WTC11 (cell line): Measurements from ENCODE around the gene SMG9. TPM values are rescaled to one million over a fixed set of nuclear protein-coding genes. Genes with fewer than 3 reads are reported as not detected.

Experiments used
- ATAC-seq: fragments of 200-7000 bp; cut with Tn5 transposase; 2 replicates; pipeline ENCODE4 v1.10.0; 2021; ENCODE audit warnings: mild to moderate bottlenecking, moderate library complexity
- CTCF ChIA-PET: fragments of 300-600 bp; sonication (Branson Sonifier 250); formaldehyde crosslinking; loops from one replicate; lab custom pipeline; 2021; ENCODE audit warnings: antibody characterized with exemption; lab: Charles Lee
- POLR2A ChIA-PET: fragments of 350-600 bp; sonication (Branson Sonifier 250); formaldehyde crosslinking; loops from one replicate; lab custom pipeline; 2021; ENCODE audit warnings: antibody characterized with exemption; lab: Charles Lee
- DNase-seq: peaks from one replicate; pipeline ENCODE4 v3.0.0; 2021; ENCODE audit warnings: low spot score
- H3K27ac Mint-ChIP-seq: 2 replicates; pipeline ENCODE4 v1.8.0; 2021; ENCODE audit warnings: mixed read lengths
- H3K27me3 Mint-ChIP-seq: 2 replicates; pipeline ENCODE4 v1.8.0; 2021; ENCODE audit warnings: low read depth, mild to moderate bottlenecking, moderate library complexity, mixed read lengths
- H3K36me3 Mint-ChIP-seq: 2 replicates; pipeline ENCODE4 v1.8.0; 2021; ENCODE audit warnings: mixed read lengths
- H3K4me1 Mint-ChIP-seq: 2 replicates; pipeline ENCODE4 v1.8.0; 2022; ENCODE audit warnings: mixed read lengths
- H3K4me3 Mint-ChIP-seq: 2 replicates; pipeline ENCODE4 v1.8.0; 2021; ENCODE audit warnings: mild to moderate bottlenecking, moderate library complexity, mixed read lengths
- H3K9me3 Mint-ChIP-seq: 2 replicates; pipeline ENCODE4 v1.8.0; 2021; ENCODE audit warnings: mixed read lengths
- CBFB ChIP-seq: sonication (generic); formaldehyde crosslinking; IDR thresholded peaks from 2 replicates; pipeline ENCODE4 v1.8.1; 2022; ENCODE audit warnings: mild to moderate bottlenecking, low read depth, missing genetic modification reagents
- HMGA2 ChIP-seq: fragments of 250-450 bp; sonication (Bioruptor Pico); IDR thresholded peaks from 2 replicates; pipeline ENCODE4 v1.4.0; 2021; ENCODE audit warnings: mild to moderate bottlenecking, moderate library complexity
- JAZF1 ChIP-seq: fragments of 250-450 bp; sonication (Bioruptor Pico); IDR thresholded peaks from 2 replicates; pipeline ENCODE4 v1.9.0; 2021; ENCODE audit warnings: moderate library complexity, mild to moderate bottlenecking, inconsistent platforms
- NFATC4 ChIP-seq: fragments of 250-450 bp; sonication (Bioruptor Pico); IDR thresholded peaks from 2 replicates; pipeline ENCODE4 v1.9.0; 2021; ENCODE audit warnings: mild to moderate bottlenecking
- NFYB ChIP-seq: sonication (generic); formaldehyde crosslinking; conservative IDR thresholded peaks from 2 replicates; pipeline ENCODE4 v1.8.0; 2022; ENCODE audit warnings: low read depth, missing genetic modification reagents
- RELA ChIP-seq: sonication (generic); formaldehyde crosslinking; IDR thresholded peaks from 2 replicates; pipeline ENCODE4 v1.8.1; 2022; ENCODE audit warnings: missing genetic modification reagents, mild to moderate bottlenecking, borderline replicate concordance
- RORB ChIP-seq: fragments of 250-450 bp; sonication (Bioruptor Pico); IDR thresholded peaks from 2 replicates; pipeline ENCODE4 v1.9.0; 2021; ENCODE audit warnings: mild to moderate bottlenecking
- SMAD3 ChIP-seq: sonication (generic); formaldehyde crosslinking; IDR thresholded peaks from 2 replicates; pipeline ENCODE4 v1.8.0; 2022; ENCODE audit warnings: missing genetic modification reagents, mild to moderate bottlenecking, borderline replicate concordance
- TEAD1 ChIP-seq: sonication (generic); formaldehyde crosslinking; IDR thresholded peaks from 2 replicates; pipeline ENCODE4 v1.8.0; 2022; ENCODE audit warnings: mild to moderate bottlenecking, missing genetic modification reagents
- ZBTB21 ChIP-seq: sonication (generic); formaldehyde crosslinking; IDR thresholded peaks from 2 replicates; pipeline ENCODE4 v1.8.1; 2023; ENCODE audit warnings: mild to moderate bottlenecking, missing genetic modification reagents, borderline replicate concordance
- ZNF121 ChIP-seq: sonication (generic); formaldehyde crosslinking; IDR thresholded peaks from 2 replicates; pipeline ENCODE4 v1.8.0; 2023; ENCODE audit warnings: missing genetic modification reagents
- ZNF396 ChIP-seq: fragments of 250-450 bp; sonication (Bioruptor Pico); IDR thresholded peaks from 2 replicates; pipeline ENCODE4 v1.8.0; 2021; ENCODE audit warnings: mild to moderate bottlenecking, moderate library complexity, borderline replicate concordance
- ZNF416 ChIP-seq: fragments of 250-450 bp; sonication (Bioruptor Pico); IDR thresholded peaks from 2 replicates; pipeline ENCODE4 v1.9.0; 2021; ENCODE audit warnings: mild to moderate bottlenecking, inconsistent platforms
- total RNA-seq: library from RNA; stranded (reverse); gene quantifications from 3 replicates; pipeline ENCODE4 v1.2.3, GENCODE V29; 2021
- TF ChIP-seq, protein P1 (sequence below): sonication (generic); formaldehyde crosslinking; conservative IDR thresholded peaks from 2 replicates; pipeline ENCODE4 v1.8.1; 2023; ENCODE audit warnings: mild to moderate bottlenecking, low read depth, missing genetic modification reagents, moderate library complexity
- TF ChIP-seq, protein P2 (sequence below): sonication (generic); formaldehyde crosslinking; IDR thresholded peaks from 2 replicates; pipeline ENCODE4 v1.8.0; 2022; ENCODE audit warnings: mild to moderate bottlenecking, missing genetic modification reagents
- TF ChIP-seq, protein P3 (sequence below): sonication (generic); formaldehyde crosslinking; IDR thresholded peaks from 2 replicates; pipeline ENCODE4 v1.8.1; 2023; ENCODE audit warnings: mild to moderate bottlenecking, missing genetic modification reagents, borderline replicate concordance
- TF ChIP-seq, protein P4 (sequence below): sonication (generic); formaldehyde crosslinking; IDR thresholded peaks from 2 replicates; pipeline ENCODE4 v1.8.0; 2023; ENCODE audit warnings: missing genetic modification reagents
- TF ChIP-seq, protein P5 (sequence below): sonication (generic); formaldehyde crosslinking; IDR thresholded peaks from 2 replicates; pipeline ENCODE4 v1.8.1; 2023; ENCODE audit warnings: mild to moderate bottlenecking, missing genetic modification reagents, moderate library complexity
- TF ChIP-seq, protein P6 (sequence below): sonication (generic); formaldehyde crosslinking; IDR thresholded peaks from 2 replicates; pipeline ENCODE4 v1.8.1; 2022; ENCODE audit warnings: missing genetic modification reagents, borderline replicate concordance

The SMG9 gene
- total RNA-seq, 1 experiment from 2014 or later, result 25.7 TPM

DNA sequence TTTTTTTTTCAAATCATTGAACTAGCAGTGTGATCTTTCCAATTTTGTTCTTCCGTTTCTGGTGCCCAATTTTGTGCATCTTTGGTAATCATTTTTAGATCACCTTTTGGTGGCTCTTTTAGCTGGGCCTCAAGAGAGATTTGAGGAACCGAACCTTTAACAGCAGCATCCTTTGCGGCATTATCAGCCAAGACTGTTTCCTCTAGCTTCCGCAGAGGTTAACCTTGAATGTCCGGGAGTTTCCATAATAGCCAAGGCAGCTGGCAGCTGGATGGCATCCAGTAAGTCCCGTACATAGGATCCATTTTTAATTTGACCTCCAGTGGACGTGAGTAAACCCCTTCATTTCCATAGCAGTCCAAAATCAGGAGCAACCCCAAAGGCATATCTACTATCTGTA lies 29.3 kb downstream of the SMG9 start (continued):
- TF ChIP-seq, protein P1, sequence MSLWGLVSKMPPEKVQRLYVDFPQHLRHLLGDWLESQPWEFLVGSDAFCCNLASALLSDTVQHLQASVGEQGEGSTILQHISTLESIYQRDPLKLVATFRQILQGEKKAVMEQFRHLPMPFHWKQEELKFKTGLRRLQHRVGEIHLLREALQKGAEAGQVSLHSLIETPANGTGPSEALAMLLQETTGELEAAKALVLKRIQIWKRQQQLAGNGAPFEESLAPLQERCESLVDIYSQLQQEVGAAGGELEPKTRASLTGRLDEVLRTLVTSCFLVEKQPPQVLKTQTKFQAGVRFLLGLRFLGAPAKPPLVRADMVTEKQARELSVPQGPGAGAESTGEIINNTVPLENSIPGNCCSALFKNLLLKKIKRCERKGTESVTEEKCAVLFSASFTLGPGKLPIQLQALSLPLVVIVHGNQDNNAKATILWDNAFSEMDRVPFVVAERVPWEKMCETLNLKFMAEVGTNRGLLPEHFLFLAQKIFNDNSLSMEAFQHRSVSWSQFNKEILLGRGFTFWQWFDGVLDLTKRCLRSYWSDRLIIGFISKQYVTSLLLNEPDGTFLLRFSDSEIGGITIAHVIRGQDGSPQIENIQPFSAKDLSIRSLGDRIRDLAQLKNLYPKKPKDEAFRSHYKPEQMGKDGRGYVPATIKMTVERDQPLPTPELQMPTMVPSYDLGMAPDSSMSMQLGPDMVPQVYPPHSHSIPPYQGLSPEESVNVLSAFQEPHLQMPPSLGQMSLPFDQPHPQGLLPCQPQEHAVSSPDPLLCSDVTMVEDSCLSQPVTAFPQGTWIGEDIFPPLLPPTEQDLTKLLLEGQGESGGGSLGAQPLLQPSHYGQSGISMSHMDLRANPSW (CRISPR knock-in tag), result no peak
- no peak for TF ChIP-seq ZBTB21 (CRISPR knock-in tag)
- TF ChIP-seq RELA (CRISPR knock-in tag), result no peak
- TF ChIP-seq TEAD1 (CRISPR knock-in tag), result no peak
- TF ChIP-seq, protein P2, sequence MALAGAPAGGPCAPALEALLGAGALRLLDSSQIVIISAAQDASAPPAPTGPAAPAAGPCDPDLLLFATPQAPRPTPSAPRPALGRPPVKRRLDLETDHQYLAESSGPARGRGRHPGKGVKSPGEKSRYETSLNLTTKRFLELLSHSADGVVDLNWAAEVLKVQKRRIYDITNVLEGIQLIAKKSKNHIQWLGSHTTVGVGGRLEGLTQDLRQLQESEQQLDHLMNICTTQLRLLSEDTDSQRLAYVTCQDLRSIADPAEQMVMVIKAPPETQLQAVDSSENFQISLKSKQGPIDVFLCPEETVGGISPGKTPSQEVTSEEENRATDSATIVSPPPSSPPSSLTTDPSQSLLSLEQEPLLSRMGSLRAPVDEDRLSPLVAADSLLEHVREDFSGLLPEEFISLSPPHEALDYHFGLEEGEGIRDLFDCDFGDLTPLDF (CRISPR knock-in tag), result no peak
- no peak for TF ChIP-seq SMAD3
- no peak for TF ChIP-seq JAZF1

DNA sequence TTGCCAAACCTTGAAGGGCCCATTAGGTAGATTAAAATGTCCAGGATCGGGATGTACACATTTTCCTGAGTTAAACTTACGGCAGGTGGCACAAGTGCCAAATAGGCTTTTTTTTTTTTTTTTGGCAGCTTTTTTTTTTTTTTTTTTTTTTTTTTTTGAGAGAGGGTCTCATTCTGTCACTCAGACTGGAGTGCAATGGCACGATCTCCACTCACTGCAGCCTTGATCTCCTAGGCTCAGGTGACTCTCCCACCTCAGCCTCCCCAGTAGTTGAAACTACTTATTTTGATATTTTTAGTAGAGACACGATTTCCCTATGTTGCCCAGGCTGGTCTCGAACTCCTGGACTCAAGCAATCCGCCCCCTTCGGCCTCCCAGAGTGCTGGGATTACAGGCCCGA lies 29.9 kb downstream of the SMG9 start:
- H3K36me3 Mint-ChIP-seq, result 0 out of 2 replicates have a peak, but pooled peaks cover 5% of the 10 kb centered on the region
- no peak overlapping the region for H3K27ac Mint-ChIP-seq
- POLR2A ChIA-PET, result interaction anchor here (0.6 kb wide), 1 partner anchor 928 kb away, joined by 3 read pairs; no protein-coding TSS in a partner anchor
- no peak overlapping the region for H3K4me3 Mint-ChIP-seq
- ATAC-seq (no peak), DNase-seq (no peak)
- no peak for TF ChIP-seq ZNF416 (CRISPR knock-in tag)
- TF ChIP-seq RELA (CRISPR knock-in tag), result no peak
- TF ChIP-seq RORB, result no peak
- no peak for TF ChIP-seq NFYB (CRISPR knock-in tag)
- TF ChIP-seq CBFB, result no peak
- no peak for TF ChIP-seq JAZF1
- TF ChIP-seq, protein P3, sequence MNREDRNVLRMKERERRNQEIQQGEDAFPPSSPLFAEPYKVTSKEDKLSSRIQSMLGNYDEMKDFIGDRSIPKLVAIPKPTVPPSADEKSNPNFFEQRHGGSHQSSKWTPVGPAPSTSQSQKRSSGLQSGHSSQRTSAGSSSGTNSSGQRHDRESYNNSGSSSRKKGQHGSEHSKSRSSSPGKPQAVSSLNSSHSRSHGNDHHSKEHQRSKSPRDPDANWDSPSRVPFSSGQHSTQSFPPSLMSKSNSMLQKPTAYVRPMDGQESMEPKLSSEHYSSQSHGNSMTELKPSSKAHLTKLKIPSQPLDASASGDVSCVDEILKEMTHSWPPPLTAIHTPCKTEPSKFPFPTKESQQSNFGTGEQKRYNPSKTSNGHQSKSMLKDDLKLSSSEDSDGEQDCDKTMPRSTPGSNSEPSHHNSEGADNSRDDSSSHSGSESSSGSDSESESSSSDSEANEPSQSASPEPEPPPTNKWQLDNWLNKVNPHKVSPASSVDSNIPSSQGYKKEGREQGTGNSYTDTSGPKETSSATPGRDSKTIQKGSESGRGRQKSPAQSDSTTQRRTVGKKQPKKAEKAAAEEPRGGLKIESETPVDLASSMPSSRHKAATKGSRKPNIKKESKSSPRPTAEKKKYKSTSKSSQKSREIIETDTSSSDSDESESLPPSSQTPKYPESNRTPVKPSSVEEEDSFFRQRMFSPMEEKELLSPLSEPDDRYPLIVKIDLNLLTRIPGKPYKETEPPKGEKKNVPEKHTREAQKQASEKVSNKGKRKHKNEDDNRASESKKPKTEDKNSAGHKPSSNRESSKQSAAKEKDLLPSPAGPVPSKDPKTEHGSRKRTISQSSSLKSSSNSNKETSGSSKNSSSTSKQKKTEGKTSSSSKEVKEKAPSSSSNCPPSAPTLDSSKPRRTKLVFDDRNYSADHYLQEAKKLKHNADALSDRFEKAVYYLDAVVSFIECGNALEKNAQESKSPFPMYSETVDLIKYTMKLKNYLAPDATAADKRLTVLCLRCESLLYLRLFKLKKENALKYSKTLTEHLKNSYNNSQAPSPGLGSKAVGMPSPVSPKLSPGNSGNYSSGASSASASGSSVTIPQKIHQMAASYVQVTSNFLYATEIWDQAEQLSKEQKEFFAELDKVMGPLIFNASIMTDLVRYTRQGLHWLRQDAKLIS (CRISPR knock-in tag), result no peak
- TF ChIP-seq, protein P4, sequence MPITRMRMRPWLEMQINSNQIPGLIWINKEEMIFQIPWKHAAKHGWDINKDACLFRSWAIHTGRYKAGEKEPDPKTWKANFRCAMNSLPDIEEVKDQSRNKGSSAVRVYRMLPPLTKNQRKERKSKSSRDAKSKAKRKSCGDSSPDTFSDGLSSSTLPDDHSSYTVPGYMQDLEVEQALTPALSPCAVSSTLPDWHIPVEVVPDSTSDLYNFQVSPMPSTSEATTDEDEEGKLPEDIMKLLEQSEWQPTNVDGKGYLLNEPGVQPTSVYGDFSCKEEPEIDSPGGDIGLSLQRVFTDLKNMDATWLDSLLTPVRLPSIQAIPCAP, result no peak
- TF ChIP-seq ZNF121, result no peak
- TF ChIP-seq, protein P2 (CRISPR knock-in tag), result no peak
- no peak for TF ChIP-seq HMGA2
- TF ChIP-seq, protein P5, sequence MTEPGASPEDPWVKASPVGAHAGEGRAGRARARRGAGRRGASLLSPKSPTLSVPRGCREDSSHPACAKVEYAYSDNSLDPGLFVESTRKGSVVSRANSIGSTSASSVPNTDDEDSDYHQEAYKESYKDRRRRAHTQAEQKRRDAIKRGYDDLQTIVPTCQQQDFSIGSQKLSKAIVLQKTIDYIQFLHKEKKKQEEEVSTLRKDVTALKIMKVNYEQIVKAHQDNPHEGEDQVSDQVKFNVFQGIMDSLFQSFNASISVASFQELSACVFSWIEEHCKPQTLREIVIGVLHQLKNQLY (CRISPR knock-in tag), result no peak
- TF ChIP-seq, protein P1 (CRISPR knock-in tag), result no peak
- no peak for TF ChIP-seq ZNF396
- TF ChIP-seq, protein P6, sequence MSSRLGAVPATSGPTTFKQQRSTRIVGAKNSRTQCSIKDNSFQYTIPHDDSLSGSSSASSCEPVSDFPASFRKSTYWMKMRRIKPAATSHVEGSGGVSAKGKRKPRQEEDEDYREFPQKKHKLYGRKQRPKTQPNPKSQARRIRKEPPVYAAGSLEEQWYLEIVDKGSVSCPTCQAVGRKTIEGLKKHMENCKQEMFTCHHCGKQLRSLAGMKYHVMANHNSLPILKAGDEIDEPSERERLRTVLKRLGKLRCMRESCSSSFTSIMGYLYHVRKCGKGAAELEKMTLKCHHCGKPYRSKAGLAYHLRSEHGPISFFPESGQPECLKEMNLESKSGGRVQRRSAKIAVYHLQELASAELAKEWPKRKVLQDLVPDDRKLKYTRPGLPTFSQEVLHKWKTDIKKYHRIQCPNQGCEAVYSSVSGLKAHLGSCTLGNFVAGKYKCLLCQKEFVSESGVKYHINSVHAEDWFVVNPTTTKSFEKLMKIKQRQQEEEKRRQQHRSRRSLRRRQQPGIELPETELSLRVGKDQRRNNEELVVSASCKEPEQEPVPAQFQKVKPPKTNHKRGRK, result no peak
- TF ChIP-seq NFATC4 (CRISPR knock-in tag), result no peak
- no peaks in the 10 kb centered on the region for H3K27me3 Mint-ChIP-seq
- no peaks in the 10 kb centered on the region for H3K9me3 Mint-ChIP-seq
- no peaks in the 10 kb centered on the region for H3K4me1 Mint-ChIP-seq
- CTCF ChIA-PET, result interaction anchor here (0.6 to 2.5 kb wide), 6 partner anchors 21 to 85 kb away, joined by 3 to 17 read pairs (median 4); no protein-coding TSS in a partner anchor
